ENCODE measurements around the gene MPC2. TPM values are rescaled to one million over a fixed set of nuclear protein-coding genes. Genes with fewer than 3 reads are reported as not detected.

MPC2 gene
- total RNA-seq, 1 donor from 2014 or later = 35.1 TPM

DNA sequence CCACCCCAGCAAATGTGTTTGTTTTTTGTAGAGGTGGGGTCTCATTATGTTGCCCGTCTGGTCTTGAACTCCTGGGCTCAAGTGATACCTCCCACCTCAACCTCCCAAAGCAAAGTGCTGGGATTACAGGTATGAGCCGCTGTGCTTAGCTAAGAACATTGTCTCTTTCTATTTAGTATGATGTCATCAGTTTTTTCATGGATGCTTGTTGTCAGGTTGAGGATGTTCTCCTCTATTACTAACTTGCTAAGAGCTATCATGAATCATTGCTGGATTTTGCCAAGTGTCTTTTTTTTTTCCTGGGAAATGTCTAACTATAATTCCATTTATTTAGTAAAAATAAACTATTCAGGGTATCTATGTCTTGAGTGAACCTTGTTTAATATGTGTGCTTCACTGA lies 19.0 kb upstream of the MPC2 start:
- H3K4me1 Mint-ChIP-seq = no peaks in the 10 kb centered on the region
- H3K36me3 Mint-ChIP-seq (ENCODE audit: low read depth) = peaks cover 24% of the 10 kb centered on the region
- no peaks in the 10 kb centered on the region for H3K9me3 Mint-ChIP-seq
- peak overlapping the region; percentile 35 for H3K27ac Mint-ChIP-seq (ENCODE audit: unreplicated experiment)
- TF ChIP-seq, protein P1, sequence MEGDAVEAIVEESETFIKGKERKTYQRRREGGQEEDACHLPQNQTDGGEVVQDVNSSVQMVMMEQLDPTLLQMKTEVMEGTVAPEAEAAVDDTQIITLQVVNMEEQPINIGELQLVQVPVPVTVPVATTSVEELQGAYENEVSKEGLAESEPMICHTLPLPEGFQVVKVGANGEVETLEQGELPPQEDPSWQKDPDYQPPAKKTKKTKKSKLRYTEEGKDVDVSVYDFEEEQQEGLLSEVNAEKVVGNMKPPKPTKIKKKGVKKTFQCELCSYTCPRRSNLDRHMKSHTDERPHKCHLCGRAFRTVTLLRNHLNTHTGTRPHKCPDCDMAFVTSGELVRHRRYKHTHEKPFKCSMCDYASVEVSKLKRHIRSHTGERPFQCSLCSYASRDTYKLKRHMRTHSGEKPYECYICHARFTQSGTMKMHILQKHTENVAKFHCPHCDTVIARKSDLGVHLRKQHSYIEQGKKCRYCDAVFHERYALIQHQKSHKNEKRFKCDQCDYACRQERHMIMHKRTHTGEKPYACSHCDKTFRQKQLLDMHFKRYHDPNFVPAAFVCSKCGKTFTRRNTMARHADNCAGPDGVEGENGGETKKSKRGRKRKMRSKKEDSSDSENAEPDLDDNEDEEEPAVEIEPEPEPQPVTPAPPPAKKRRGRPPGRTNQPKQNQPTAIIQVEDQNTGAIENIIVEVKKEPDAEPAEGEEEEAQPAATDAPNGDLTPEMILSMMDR (conservative IDR thresholded peaks at IDR 0.05) = no peak
- H3K4me3 Mint-ChIP-seq = no peak overlapping the region
- no peak for DNase-seq (ENCODE audit: low read depth, low spot score)
- H3K27me3 Mint-ChIP-seq (ENCODE audit: low read depth) = no peaks in the 10 kb centered on the region

DNA sequence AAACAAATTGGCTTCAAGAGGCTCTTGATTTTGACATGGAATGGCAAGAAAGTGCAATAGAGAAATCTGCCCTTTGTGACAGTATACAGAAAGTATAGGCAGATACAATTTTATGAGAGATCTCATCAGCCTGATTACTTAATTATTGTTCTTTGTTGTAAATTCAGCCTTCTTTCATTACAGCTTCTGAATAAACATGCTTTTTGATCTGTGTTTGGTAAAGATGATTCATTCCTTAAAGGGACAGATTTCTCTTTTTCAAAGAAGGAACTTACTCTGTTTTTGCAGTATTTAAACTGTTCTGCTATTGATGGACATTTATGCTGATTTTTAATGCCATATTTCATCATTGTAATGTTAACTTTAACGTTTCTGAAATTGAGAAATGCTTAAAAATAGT lies 13.7 kb upstream of the MPC2 start:
- DNase-seq (ENCODE audit: low read depth, low spot score) = no peak
- TF ChIP-seq, protein P1 (conservative IDR thresholded peaks at IDR 0.05) = no peak
- Mint-ChIP-seq H3K4me1 (no peaks in the 10 kb centered on the region), H3K27ac (ENCODE audit: unreplicated experiment) (no peak overlapping the region), H3K36me3 (ENCODE audit: low read depth) (peaks cover 28% of the 10 kb centered on the region), H3K9me3 (peaks cover 6% of the 10 kb centered on the region), H3K27me3 (ENCODE audit: low read depth) (no peaks in the 10 kb centered on the region), H3K4me3 (no peak overlapping the region)

DNA sequence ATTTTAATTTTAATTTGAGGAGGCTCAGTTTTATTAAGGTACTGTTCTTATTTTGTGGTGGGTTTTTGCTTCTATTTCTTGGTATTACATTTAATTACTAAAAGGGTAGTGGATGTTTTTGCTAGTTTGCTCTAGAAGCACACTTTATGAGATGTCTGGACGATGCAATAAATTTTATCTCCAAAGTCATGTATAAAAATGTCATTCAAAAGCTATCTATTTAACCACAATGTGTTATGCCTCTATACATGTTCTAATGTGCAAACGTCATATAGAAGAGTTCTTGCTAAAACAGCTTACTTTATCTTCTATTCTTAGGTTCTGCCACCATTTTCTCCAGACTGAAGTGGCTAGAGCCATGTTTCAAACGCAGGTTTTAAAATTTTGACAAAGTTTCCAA lies 12.9 kb upstream of the MPC2 start:
- no peaks in the 10 kb centered on the region for H3K4me1 Mint-ChIP-seq
- TF ChIP-seq, protein P1 (conservative IDR thresholded peaks at IDR 0.05) = no peak
- H3K27me3 Mint-ChIP-seq (ENCODE audit: low read depth) = no peaks in the 10 kb centered on the region
- H3K27ac Mint-ChIP-seq (ENCODE audit: unreplicated experiment) = no peak overlapping the region
- peaks cover 23% of the 10 kb centered on the region for H3K36me3 Mint-ChIP-seq (ENCODE audit: low read depth)
- H3K4me3 Mint-ChIP-seq = no peak overlapping the region
- peaks cover 6% of the 10 kb centered on the region for H3K9me3 Mint-ChIP-seq
- no peak for DNase-seq (ENCODE audit: low read depth, low spot score)

- Mint-ChIP-seq H3K36me3 (ENCODE audit: low read depth) (peaks cover 22% of the 10 kb centered on the region), H3K4me1 (no peaks in the 10 kb centered on the region), H3K27ac (ENCODE audit: unreplicated experiment) (no peak overlapping the region), H3K4me3 (no peak overlapping the region), H3K27me3 (ENCODE audit: low read depth) (no peaks in the 10 kb centered on the region), H3K9me3 (peaks cover 8% of the 10 kb centered on the region)
- DNase-seq (ENCODE audit: low read depth, low spot score) = no peak
- TF ChIP-seq, protein P1 (conservative IDR thresholded peaks at IDR 0.05) = no peak
These were observed 10.9 kb upstream of the MPC2 start for GRCh38 chr1:167947733-167948132.

DNA sequence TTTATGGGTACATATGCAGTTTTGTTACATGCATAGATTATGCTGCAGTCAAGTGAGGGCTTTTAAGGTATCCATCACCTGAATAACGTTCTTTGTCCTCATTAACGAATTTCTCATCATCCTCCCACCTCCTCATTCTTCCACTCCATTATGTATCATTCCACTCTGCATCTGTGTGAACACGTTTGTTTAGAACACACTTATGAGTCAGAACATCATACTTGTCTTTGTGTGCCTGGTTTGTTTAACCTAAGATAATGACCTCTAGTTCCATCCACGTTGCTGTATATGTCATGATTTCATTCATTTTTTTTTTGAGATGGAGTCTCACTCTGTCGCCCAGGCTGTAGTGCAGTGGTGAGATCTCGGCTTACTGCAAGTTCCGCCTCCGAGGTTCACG lies 6.7 kb upstream of the MPC2 start:
- no peak for DNase-seq (ENCODE audit: low read depth, low spot score)
- Mint-ChIP-seq H3K4me3 (no peak overlapping the region), H3K27me3 (ENCODE audit: low read depth) (no peaks in the 10 kb centered on the region), H3K4me1 (no peaks in the 10 kb centered on the region), H3K27ac (ENCODE audit: unreplicated experiment) (no peak overlapping the region), H3K9me3 (peaks cover 8% of the 10 kb centered on the region), H3K36me3 (ENCODE audit: low read depth) (peaks cover 18% of the 10 kb centered on the region)
- TF ChIP-seq, protein P1 (conservative IDR thresholded peaks at IDR 0.05) = no peak

- Mint-ChIP-seq H3K4me1 (peaks cover 14% of the 10 kb centered on the region), H3K9me3 (peaks cover 3% of the 10 kb centered on the region), H3K27me3 (ENCODE audit: low read depth) (no peaks in the 10 kb centered on the region), H3K27ac (ENCODE audit: unreplicated experiment) (no peak overlapping the region), H3K36me3 (ENCODE audit: low read depth) (peaks cover 9% of the 10 kb centered on the region), H3K4me3 (no peak overlapping the region)
- TF ChIP-seq, protein P1 (conservative IDR thresholded peaks at IDR 0.05) = no peak
- DNase-seq (ENCODE audit: low read depth, low spot score) = no peak
These were observed 3.4 kb upstream of the MPC2 start for GRCh38 chr1:167940264-167940663.
